HG03575 (cell line): ENCODE data around the gene ABCA7.

Source experiments
- ATAC-seq: cut with Tn5 transposase; IDR thresholded peaks from one replicate; pipeline ENCODE4 v1.9.1; 2021; ENCODE audit not compliant: unreplicated experiment, insufficient number of reproducible peaks, low FRiP score; ENCODE audit errors: extremely low read depth

ABCA7 gene

GRCh38 chr19:1028062-1028926 lies 11.6 kb upstream of the ABCA7 start:
- no peak for ATAC-seq

GRCh38 chr19:1032264-1032867 lies 7.5 kb upstream of the ABCA7 start:
- ATAC-seq, result no peak

- no peak for ATAC-seq
Observed at GRCh38 chr19:1035998-1036621, 3.8 kb upstream of the ABCA7 start.

- no peak for ATAC-seq
Observed at GRCh38 chr19:1037621-1038064, 2.3 kb upstream of the ABCA7 start.

- ATAC-seq, result no peak
Observed at GRCh38 chr19:1038978-1039645, 795 bp upstream of the ABCA7 start.

GRCh38 chr19:1040476-1041271 lies 767 bp downstream of the ABCA7 start:
- ATAC-seq, result no peak

- ATAC-seq, result no peak
Observed at GRCh38 chr19:1041272-1041834, 1.4 kb downstream of the ABCA7 start.

- no peak for ATAC-seq
Observed at GRCh38 chr19:1041835-1042685, 2.2 kb downstream of the ABCA7 start.

- ATAC-seq, result no peak
Observed at GRCh38 chr19:1042689-1043511, 3.0 kb downstream of the ABCA7 start.

- no peak for ATAC-seq
Observed at GRCh38 chr19:1045247-1045603, 5.3 kb downstream of the ABCA7 start.

- ATAC-seq, result no peak
Observed at GRCh38 chr19:1046117-1046626, 6.3 kb downstream of the ABCA7 start.

- no peak for ATAC-seq
Observed at GRCh38 chr19:1046836-1047695, 7.2 kb downstream of the ABCA7 start.

- ATAC-seq, result no peak
Observed at GRCh38 chr19:1047696-1048147, 7.8 kb downstream of the ABCA7 start.

- no peak for ATAC-seq
Observed at GRCh38 chr19:1049106-1049505, 9.2 kb downstream of the ABCA7 start.

GRCh38 chr19:1049800-1050199 lies 9.9 kb downstream of the ABCA7 start:
- ATAC-seq, result no peak
